A549 (cell line): Measurements from ENCODE around the gene RIC1.

Experiments used
- CBX2 ChIP-seq: fragments of 200-600 bp; sonication (generic); IDR thresholded peaks from 2 replicates; pipeline ENCODE4 v1.6.1; 2016; ENCODE audit warnings: low read depth, mild to moderate bottlenecking, borderline replicate concordance
- MAFK ChIP-seq: fragments of 450-650 bp; IDR thresholded peaks from 2 replicates; pipeline ENCODE4 v1.6.1; 2014; ENCODE audit not compliant: partially characterized antibody
- RARB ChIP-seq: fragments of 250-450 bp; sonication (Bioruptor Pico); IDR thresholded peaks from 2 replicates; pipeline ENCODE4 v1.8.0; 2021; ENCODE audit warnings: mild to moderate bottlenecking, moderate library complexity
- REST ChIP-seq: fragments of 200-600 bp; sonication (generic); IDR thresholded peaks from 2 replicates; pipeline ENCODE4 v1.6.1; 2016; ENCODE audit warnings: antibody characterized with exemption, mild to moderate bottlenecking, moderate library complexity
- SREBF2 ChIP-seq: fragments of 450-650 bp; IDR thresholded peaks from 2 replicates; pipeline ENCODE4 v1.6.1; 2014; ENCODE audit warnings: mild to moderate bottlenecking, moderate library complexity
- TF ChIP-seq, protein P1 (sequence below): IDR thresholded peaks from 2 replicates; pipeline ENCODE4 v1.6.1; 2012
- TF ChIP-seq, protein P2 (sequence below): fragments of >200 bp; sonication (Bioruptor Twin); formaldehyde crosslinking; IDR thresholded peaks from 3 replicates; pipeline ENCODE4 v1.5.1; 2016

DNA sequence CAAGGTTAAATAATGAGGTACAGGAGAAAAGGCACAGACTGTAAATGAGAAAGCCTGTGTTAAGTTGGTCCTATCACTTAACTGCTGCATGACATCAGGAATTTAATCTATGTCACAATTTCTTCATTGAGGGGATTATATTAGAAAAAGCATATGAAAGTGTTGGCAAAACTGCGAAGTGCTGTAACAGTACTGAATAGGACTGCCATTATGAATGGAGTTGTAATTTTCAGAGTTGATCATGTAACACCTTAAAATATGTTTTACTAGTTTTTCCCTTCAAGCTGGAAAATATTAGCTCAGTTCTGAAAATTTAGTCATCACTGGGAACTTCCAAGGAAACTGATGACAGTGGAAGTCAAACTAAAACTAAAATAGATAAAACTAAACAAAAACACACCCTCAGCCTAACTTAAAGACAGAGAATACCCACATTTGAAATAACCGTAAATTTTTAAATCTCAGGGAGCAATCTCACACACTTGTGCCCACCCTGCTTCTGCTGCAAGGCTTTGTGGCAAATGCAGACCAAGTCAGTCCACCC lies 158.9 kb downstream of the RIC1 start:
- TF ChIP-seq CBX2 = no peak
- TF ChIP-seq MAFK = no peak
- TF ChIP-seq RARB (CRISPR knock-in tag) = no peak
- TF ChIP-seq REST = no peak
- no peak for TF ChIP-seq SREBF2
- TF ChIP-seq, protein P1, sequence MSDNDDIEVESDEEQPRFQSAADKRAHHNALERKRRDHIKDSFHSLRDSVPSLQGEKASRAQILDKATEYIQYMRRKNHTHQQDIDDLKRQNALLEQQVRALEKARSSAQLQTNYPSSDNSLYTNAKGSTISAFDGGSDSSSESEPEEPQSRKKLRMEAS = no peak
- TF ChIP-seq, protein P2, sequence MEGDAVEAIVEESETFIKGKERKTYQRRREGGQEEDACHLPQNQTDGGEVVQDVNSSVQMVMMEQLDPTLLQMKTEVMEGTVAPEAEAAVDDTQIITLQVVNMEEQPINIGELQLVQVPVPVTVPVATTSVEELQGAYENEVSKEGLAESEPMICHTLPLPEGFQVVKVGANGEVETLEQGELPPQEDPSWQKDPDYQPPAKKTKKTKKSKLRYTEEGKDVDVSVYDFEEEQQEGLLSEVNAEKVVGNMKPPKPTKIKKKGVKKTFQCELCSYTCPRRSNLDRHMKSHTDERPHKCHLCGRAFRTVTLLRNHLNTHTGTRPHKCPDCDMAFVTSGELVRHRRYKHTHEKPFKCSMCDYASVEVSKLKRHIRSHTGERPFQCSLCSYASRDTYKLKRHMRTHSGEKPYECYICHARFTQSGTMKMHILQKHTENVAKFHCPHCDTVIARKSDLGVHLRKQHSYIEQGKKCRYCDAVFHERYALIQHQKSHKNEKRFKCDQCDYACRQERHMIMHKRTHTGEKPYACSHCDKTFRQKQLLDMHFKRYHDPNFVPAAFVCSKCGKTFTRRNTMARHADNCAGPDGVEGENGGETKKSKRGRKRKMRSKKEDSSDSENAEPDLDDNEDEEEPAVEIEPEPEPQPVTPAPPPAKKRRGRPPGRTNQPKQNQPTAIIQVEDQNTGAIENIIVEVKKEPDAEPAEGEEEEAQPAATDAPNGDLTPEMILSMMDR = no peak
